Psoas muscle (tissue), 8 donors: ENCODE measurements around the gene NDUFAF7. TPM values are rescaled to one million over a fixed set of nuclear protein-coding genes. Genes with fewer than 3 reads are reported as not detected.

Experiments
- ATAC-seq, 4 donors: fragments of 200-7000 bp; cut with Tn5 transposase; one replicate each; pipeline ENCODE4 v1.9.1; 2020; ENCODE audit warnings: moderate library complexity in 3 of 4, mild to moderate bottlenecking in 2 of 4
- DNase-seq, 2 donors: peaks; one replicate each; pipeline ENCODE4 v3.0.0-alpha.2; 2020
- H3K27ac ChIP-seq: fragments of 200-600 bp; one replicate; pipeline ENCODE4 v1.8.0; 2022
- H3K27me3 ChIP-seq, 3 donors: fragments of 200-600 bp in 1 of 3; one replicate each; pipeline versions ENCODE4 v1.6.1 to v1.8.0; 2013 to 2022; ENCODE audit warnings: low read length in 2 of 3, mild to moderate bottlenecking in 2 of 3, moderate library complexity in 1 of 3; ENCODE audit not compliant: insufficient read depth in 3 of 3
- H3K36me3 ChIP-seq, 2 donors: fragments of 200-600 bp in 1 of 2; one replicate each; pipeline versions ENCODE4 v1.6.1 to v1.8.0; 2013 to 2022; ENCODE audit warnings: low read depth in 1 of 2, mild to moderate bottlenecking in 1 of 2, moderate library complexity in 1 of 2; ENCODE audit not compliant: insufficient read depth in 1 of 2
- H3K4me1 ChIP-seq: fragments of 200-600 bp; one replicate; pipeline ENCODE4 v1.8.0; 2022
- H3K4me3 ChIP-seq: fragments of 200-600 bp; one replicate; pipeline ENCODE4 v1.8.0; 2022; ENCODE audit warnings: mild to moderate bottlenecking
- H3K9me3 ChIP-seq: fragments of 200-600 bp; one replicate; pipeline ENCODE4 v1.8.0; 2022
- WGBS, 3 donors: extraction: QIAGEN DNeasy Blood & Tissue Kit; methylation state at CpG; one replicate each; pipeline versions ENCODE4 v1.1.6 to v1.1.7; 2013; 5-methylcytosine and 5-hydroxymethylcytosine counted together
- intact Hi-C, 2 donors: fragments of 100-400 bp; cut with DNase I; formaldehyde crosslinking; loops; one replicate each; pipeline versions ENCODE4 v1.11.0 to v1.14.2; 2022
- polyA plus RNA-seq, 3 donors: library from polyadenylated mRNA; stranded (reverse); fragments of 200-250 nt; gene quantifications; one replicate each; pipeline ENCODE4 v1.2.3, GENCODE V29; 2013
- total RNA-seq, 4 donors: library from RNA; stranded (reverse); fragmentation: NEBNext Ultra II Directional in 2 of 4; extraction: Animal tissue kit (Norgen Biotek cat#: 25700) in 2 of 4; gene quantifications; one replicate each; pipeline versions ENCODE4 v1.2.1 to v1.2.4, GENCODE V29; 2021 to 2023
- TF ChIP-seq, protein P1 (sequence below): fragments of 200-600 bp; IDR thresholded peaks from one replicate; pipeline ENCODE4 v1.8.0; 2022; ENCODE audit warnings: antibody characterized with exemption
- donor health status: healthy with polysubstance abuse.
- donor health status: DM: no; HTN: no; CAD: no; lungs with moderate emphysema.
- donor health status: Bipolar disorder and iron deficiency.
- donor health status: healthy.
- donor health status: DM: yes; HTN: yes; CAD: no.
- donor health status: DM: no; HTN: no; CAD: no.
- donor health status: DM: no; HTN: no; CAD: no.
- donor health status: DM: yes; HTN: yes; CAD: no.

Gene NDUFAF7
- total and polyA plus RNA-seq, 7 donors: 15.1 to 31.1 (median 20.8) TPM

DNA sequence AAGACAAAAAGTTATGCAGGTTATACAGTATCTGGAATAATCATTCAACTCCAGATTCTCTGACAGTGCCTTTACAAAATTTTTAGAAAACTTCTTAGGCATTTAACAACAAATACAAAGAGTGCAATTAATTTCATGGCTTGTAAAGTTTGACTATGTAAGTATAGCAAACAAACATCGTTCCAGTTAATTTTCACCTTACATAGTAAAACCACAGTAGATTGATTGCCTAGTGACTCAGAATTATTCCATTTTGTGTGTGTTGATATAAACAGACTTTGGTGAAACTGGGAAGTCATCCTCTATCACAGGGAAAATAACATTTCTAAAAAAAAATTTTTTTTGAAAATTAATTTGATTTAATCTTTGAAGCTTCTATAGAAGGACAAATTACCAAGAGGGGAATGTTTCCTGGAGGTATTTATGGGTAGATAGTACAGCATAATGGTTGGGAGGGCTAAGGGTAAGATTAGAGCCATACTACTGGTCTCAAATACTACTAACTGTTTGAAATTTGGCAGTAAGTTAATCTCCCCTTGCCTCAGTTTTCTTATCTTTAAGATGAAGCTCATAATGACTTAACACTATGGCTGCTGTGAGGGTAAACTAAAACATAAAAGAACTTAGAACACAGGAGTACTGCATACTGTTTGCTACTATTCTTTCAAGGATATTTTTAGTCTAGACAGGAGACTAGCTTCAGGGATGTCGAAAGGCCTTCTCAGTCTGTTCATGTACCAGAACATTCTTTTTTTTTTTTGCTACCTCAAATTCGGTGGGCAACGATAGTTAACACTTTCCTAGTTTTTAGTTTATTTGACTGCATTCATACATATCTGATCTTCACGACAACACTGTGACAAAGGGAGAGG lies 19.6 kb downstream of the NDUFAF7 start:
- WGBS, 3 donors: 82 to 85% (median 82%) methylated on average over 5 of the region's 5 CpGs
- TF ChIP-seq, protein P1, sequence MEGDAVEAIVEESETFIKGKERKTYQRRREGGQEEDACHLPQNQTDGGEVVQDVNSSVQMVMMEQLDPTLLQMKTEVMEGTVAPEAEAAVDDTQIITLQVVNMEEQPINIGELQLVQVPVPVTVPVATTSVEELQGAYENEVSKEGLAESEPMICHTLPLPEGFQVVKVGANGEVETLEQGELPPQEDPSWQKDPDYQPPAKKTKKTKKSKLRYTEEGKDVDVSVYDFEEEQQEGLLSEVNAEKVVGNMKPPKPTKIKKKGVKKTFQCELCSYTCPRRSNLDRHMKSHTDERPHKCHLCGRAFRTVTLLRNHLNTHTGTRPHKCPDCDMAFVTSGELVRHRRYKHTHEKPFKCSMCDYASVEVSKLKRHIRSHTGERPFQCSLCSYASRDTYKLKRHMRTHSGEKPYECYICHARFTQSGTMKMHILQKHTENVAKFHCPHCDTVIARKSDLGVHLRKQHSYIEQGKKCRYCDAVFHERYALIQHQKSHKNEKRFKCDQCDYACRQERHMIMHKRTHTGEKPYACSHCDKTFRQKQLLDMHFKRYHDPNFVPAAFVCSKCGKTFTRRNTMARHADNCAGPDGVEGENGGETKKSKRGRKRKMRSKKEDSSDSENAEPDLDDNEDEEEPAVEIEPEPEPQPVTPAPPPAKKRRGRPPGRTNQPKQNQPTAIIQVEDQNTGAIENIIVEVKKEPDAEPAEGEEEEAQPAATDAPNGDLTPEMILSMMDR: no peak
- H3K4me3 ChIP-seq: no peak overlapping the region

DNA sequence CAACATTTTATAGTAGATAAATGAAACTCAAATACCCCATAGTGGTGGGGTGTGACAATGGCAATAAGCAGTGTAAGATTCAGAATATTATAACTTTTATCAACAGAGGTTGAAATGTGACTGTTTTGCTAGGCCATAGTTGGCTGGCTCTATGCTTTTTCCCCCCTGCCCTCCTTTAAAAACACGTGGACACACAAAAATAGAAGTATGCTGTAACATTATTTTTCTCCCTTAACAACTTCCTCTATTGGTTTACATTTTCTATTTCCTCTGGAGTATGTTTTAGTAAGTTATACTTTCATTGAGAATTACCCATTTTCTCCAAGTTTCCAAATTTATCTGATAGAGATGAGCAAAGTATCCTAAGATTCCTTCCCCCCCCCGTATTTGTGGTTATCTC lies 31.1 kb downstream of the NDUFAF7 start:
- peaks cover 4 to 96% of the 10 kb centered on the region in 2 donors for H3K36me3 ChIP-seq
- no peaks in the 10 kb centered on the region for H3K9me3 ChIP-seq
- no peak overlapping the region for H3K4me3 ChIP-seq
- H3K4me1 ChIP-seq: no peaks in the 10 kb centered on the region
- no peaks in the 10 kb centered on the region for H3K27me3 ChIP-seq
- no peak for ATAC-seq
- 74 to 84% (median 79%) methylated on average over 2 of the region's 2 CpGs for WGBS, 3 donors
- no peak overlapping the region for H3K27ac ChIP-seq
- intact Hi-C loops: no loop called here
- DNase-seq: no peak
- TF ChIP-seq, protein P1: no peak

More for the DNA sequence above, 19.6 kb downstream of the NDUFAF7 start:
- H3K4me1 ChIP-seq: no peaks in the 10 kb centered on the region
- no peak for ATAC-seq
- H3K9me3 ChIP-seq: no peaks in the 10 kb centered on the region
- H3K36me3 ChIP-seq: peaks cover 7 to 99% of the 10 kb centered on the region in 2 donors
- no peak overlapping the region for H3K27ac ChIP-seq
- no peaks in the 10 kb centered on the region for H3K27me3 ChIP-seq
- intact Hi-C loops: no loop called here
- DNase-seq: no peak

DNA sequence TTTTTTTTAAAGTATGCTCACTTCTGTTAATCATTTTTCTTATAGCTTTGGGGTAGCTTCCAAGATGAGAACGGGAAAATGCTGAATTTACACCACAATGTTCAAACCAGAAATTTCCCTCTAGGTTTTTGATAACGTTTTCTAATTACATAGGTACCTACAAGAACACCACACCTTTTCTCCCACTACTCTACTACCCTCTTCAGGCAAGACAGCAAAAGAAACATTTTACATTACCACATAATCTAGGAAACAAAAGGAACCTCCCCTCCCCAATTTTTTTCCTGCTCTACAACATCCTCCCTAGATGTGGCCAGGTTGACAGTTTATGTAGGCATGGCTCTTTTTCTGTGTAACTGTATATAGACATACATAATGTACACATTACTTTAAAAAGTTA lies 32.4 kb downstream of the NDUFAF7 start:
- Histone ChIP-seq H3K4me1 (no peaks in the 10 kb centered on the region), H3K9me3 (no peaks in the 10 kb centered on the region), H3K36me3 (peaks cover 3 to 96% of the 10 kb centered on the region in 2 donors), H3K27me3 (no peaks in the 10 kb centered on the region), H3K4me3 (no peak overlapping the region), H3K27ac (no peak overlapping the region)
- WGBS, 3 donors: 87 to 91% (median 89%) methylated on average over 2 of the region's 2 CpGs
- DNase-seq (no peak), ATAC-seq (no peak)
- intact Hi-C loops: no loop called here
- TF ChIP-seq, protein P1: no peak

DNA sequence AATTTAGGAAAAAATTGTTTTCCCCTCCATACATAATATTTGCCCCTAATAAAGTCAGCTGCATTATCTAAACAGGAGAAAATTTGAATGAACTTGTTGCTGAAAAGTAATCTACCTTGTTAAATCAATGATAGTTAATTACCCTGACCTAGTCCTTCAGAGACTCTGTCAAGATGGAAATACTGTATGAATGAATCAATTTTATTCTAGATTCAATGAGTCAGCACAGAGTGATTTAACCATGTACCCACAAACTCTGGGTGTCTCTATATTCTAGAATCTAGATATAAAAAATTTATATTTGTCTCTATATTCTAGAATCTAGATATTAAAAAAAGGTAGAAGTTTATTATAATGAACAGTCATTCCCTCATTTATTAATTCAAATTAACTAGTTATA lies 36.2 kb downstream of the NDUFAF7 start:
- H3K27me3 ChIP-seq: no peaks in the 10 kb centered on the region
- ATAC-seq: no peak
- H3K4me1 ChIP-seq: no peaks in the 10 kb centered on the region
- H3K4me3 ChIP-seq: no peak overlapping the region
- H3K36me3 ChIP-seq: peaks cover 0 to 97% of the 10 kb centered on the region in 2 donors
- intact Hi-C loops: no loop called here
- H3K27ac ChIP-seq: no peak overlapping the region
- TF ChIP-seq, protein P1: no peak
- DNase-seq: no peak
- H3K9me3 ChIP-seq: no peaks in the 10 kb centered on the region
